Naive B cell (primary cell): ENCODE data around the gene PEX10. TPM values are rescaled to one million over a fixed set of nuclear protein-coding genes. Genes with fewer than 3 reads are reported as not detected.
"Not testable (repeated sequence)": the region's sequence is repeated elsewhere in the genome, so short reads cannot be mapped to it uniquely, and the experiment has no call there.

Experiments
- ATAC-seq, 2 donors: fragments of 150-1000 bp; cut with Tn5 transposase; 2 replicates each; pipeline ENCODE4 v1.10.0; 2021; ENCODE audit warnings: low read depth in 2 of 2, mild to moderate bottlenecking in 2 of 2, moderate library complexity in 2 of 2
- DNase-seq: peaks from one replicate; pipeline ENCODE4 v3.0.0; 2022
- H3K27ac Mint-ChIP-seq, 6 donors: one replicate each; pipeline ENCODE4 v1.8.0; 2020 to 2022; ENCODE audit warnings: mild to moderate bottlenecking in 6 of 6, mixed read lengths in 6 of 6, moderate library complexity in 5 of 6, inconsistent platforms in 2 of 6
- H3K27me3 Mint-ChIP-seq, 3 donors: one replicate each; pipeline ENCODE4 v1.8.0; 2021 to 2022; ENCODE audit warnings: mixed read lengths in 3 of 3, mild to moderate bottlenecking in 1 of 3
- H3K36me3 Mint-ChIP-seq, 2 donors: one replicate each; pipeline ENCODE4 v1.8.0; 2020 to 2022; ENCODE audit warnings: mixed read lengths in 2 of 2, inconsistent platforms in 1 of 2, mild to moderate bottlenecking in 1 of 2
- H3K4me1 Mint-ChIP-seq, 3 donors: one replicate each; pipeline ENCODE4 v1.8.0; 2020 to 2022; ENCODE audit warnings: mixed read lengths in 3 of 3, inconsistent platforms in 1 of 3, mild to moderate bottlenecking in 1 of 3, moderate library complexity in 1 of 3
- H3K4me3 Mint-ChIP-seq, 8 donors: one replicate each; pipeline ENCODE4 v1.8.0; 2020 to 2022; ENCODE audit warnings: mild to moderate bottlenecking in 8 of 8, mixed read lengths in 8 of 8, moderate library complexity in 8 of 8, inconsistent platforms in 2 of 8
- H3K9me3 Mint-ChIP-seq, 7 donors: one replicate each; pipeline ENCODE4 v1.8.0; 2020 to 2022; ENCODE audit warnings: mixed read lengths in 7 of 7, mild to moderate bottlenecking in 5 of 7, inconsistent platforms in 2 of 7, moderate library complexity in 1 of 7
- polyA plus RNA-seq, 6 donors: library from polyadenylated mRNA; unstranded; fragments of 300-500 nt; fragmentation: Illumina TruSeq; gene quantifications; one replicate each; pipeline ENCODE4 v1.2.3, GENCODE V29; 2021; ENCODE audit warnings: low read depth in 6 of 6

Gene PEX10
- polyA plus RNA-seq = 10 to 100 TPM; 10.7 to 24.1 (median 15.1) TPM

GRCh38 chr1:2412395-2412772, at the start of gene PEX10:
PEX10 (minus strand) TSS chr1:2412564; CDS start chr1:2412502, 62 bp downstream.
- H3K9me3 Mint-ChIP-seq = no peaks in the 10 kb centered on the region
- no peaks in the 10 kb centered on the region for H3K36me3 Mint-ChIP-seq
- H3K27me3 Mint-ChIP-seq = no peaks in the 10 kb centered on the region
- peak; percentile 90 to 91 for ATAC-seq
- peaks cover 21 to 39% (median 39%) of the 10 kb centered on the region in 3 donors for H3K4me1 Mint-ChIP-seq
- H3K4me3 Mint-ChIP-seq = peak within 1 kb of the TSS; percentile 85 to 93 (median 88)
- DNase-seq = peak; percentile 99
- peak within 1 kb of the TSS in 5 of 6 donors; percentile 16 to 93 (median 69) for H3K27ac Mint-ChIP-seq

- no peaks in the 10 kb centered on the region for H3K9me3 Mint-ChIP-seq
- no peak for ATAC-seq
- H3K4me3 Mint-ChIP-seq = no peak overlapping the region
- no peaks in the 10 kb centered on the region for H3K4me1 Mint-ChIP-seq
- H3K27ac Mint-ChIP-seq = no peak overlapping the region
- no peak for DNase-seq
- H3K27me3 Mint-ChIP-seq = peaks cover 0 to 31% (median 7%) of the 10 kb centered on the region in 3 donors
- no peaks in the 10 kb centered on the region for H3K36me3 Mint-ChIP-seq
Measured at GRCh38 chr1:2460996-2461751, 48.8 kb upstream of the PEX10 start.

- Mint-ChIP-seq H3K36me3 (no peaks in the 10 kb centered on the region), H3K4me3 (no peak overlapping the region), H3K4me1 (no peaks in the 10 kb centered on the region), H3K27ac (no peak overlapping the region), H3K9me3 (no peaks in the 10 kb centered on the region), H3K27me3 (peaks cover 0 to 25% (median 6%) of the 10 kb centered on the region in 3 donors)
- DNase-seq (no peak), ATAC-seq (no peak)
Measured at GRCh38 chr1:2460203-2460602, 47.8 kb upstream of the PEX10 start.

- Mint-ChIP-seq H3K36me3 (no peaks in the 10 kb centered on the region), H3K9me3 (no peaks in the 10 kb centered on the region), H3K27me3 (peaks cover 0 to 25% (median 6%) of the 10 kb centered on the region in 3 donors), H3K4me1 (no peaks in the 10 kb centered on the region), H3K27ac (no peak overlapping the region), H3K4me3 (no peak overlapping the region)
- DNase-seq (no peak), ATAC-seq (no peak)
Measured at GRCh38 chr1:2459757-2460156, 47.4 kb upstream of the PEX10 start.

- not testable (repeated sequence) for H3K27ac Mint-ChIP-seq, H3K36me3 Mint-ChIP-seq, H3K4me3 Mint-ChIP-seq, H3K9me3 Mint-ChIP-seq, ATAC-seq, H3K4me1 Mint-ChIP-seq, DNase-seq
- peaks cover 0 to 20% (median 2%) of the 10 kb centered on the region in 3 donors for H3K27me3 Mint-ChIP-seq
Measured at GRCh38 chr1:2459102-2459753, 46.9 kb upstream of the PEX10 start.

- no peaks in the 10 kb centered on the region for H3K4me1 Mint-ChIP-seq
- no peaks in the 10 kb centered on the region for H3K9me3 Mint-ChIP-seq
- H3K27ac Mint-ChIP-seq = peak overlapping the region in 1 of 6 donors; percentile 77
- no peaks in the 10 kb centered on the region for H3K36me3 Mint-ChIP-seq
- ATAC-seq (no peak), DNase-seq (no peak)
- H3K27me3 Mint-ChIP-seq = peaks cover 0 to 15% (median 0%) of the 10 kb centered on the region in 3 donors
- no peak overlapping the region for H3K4me3 Mint-ChIP-seq
Measured at GRCh38 chr1:2458687-2459086, 46.3 kb upstream of the PEX10 start.

- H3K9me3 Mint-ChIP-seq = no peaks in the 10 kb centered on the region
- H3K4me3 Mint-ChIP-seq = peak overlapping the region in 1 of 8 donors; percentile 72
- no peak for ATAC-seq
- no peaks in the 10 kb centered on the region for H3K4me1 Mint-ChIP-seq
- no peak overlapping the region for H3K27ac Mint-ChIP-seq
- DNase-seq = no peak
- no peaks in the 10 kb centered on the region for H3K36me3 Mint-ChIP-seq
- H3K27me3 Mint-ChIP-seq = peaks cover 0 to 8% (median 0%) of the 10 kb centered on the region in 3 donors
Measured at GRCh38 chr1:2457444-2457843, 45.1 kb upstream of the PEX10 start.

GRCh38 chr1:2455757-2456156, 43.4 kb upstream of the PEX10 start:
- no peaks in the 10 kb centered on the region for H3K36me3 Mint-ChIP-seq
- peaks cover 0 to 8% (median 0%) of the 10 kb centered on the region in 3 donors for H3K27me3 Mint-ChIP-seq
- ATAC-seq (no peak), DNase-seq (no peak)
- H3K4me1 Mint-ChIP-seq = no peaks in the 10 kb centered on the region
- no peaks in the 10 kb centered on the region for H3K9me3 Mint-ChIP-seq
- H3K27ac Mint-ChIP-seq = peak overlapping the region in 1 of 6 donors; percentile 74
- no peak overlapping the region for H3K4me3 Mint-ChIP-seq

- DNase-seq (no peak), ATAC-seq (no peak)
- Mint-ChIP-seq H3K9me3 (no peaks in the 10 kb centered on the region), H3K4me3 (no peak overlapping the region), H3K36me3 (no peaks in the 10 kb centered on the region), H3K27me3 (peaks cover 0 to 8% (median 0%) of the 10 kb centered on the region in 3 donors), H3K4me1 (no peaks in the 10 kb centered on the region), H3K27ac (no peak overlapping the region)
Measured at GRCh38 chr1:2454227-2454626, 41.9 kb upstream of the PEX10 start.

- no peaks in the 10 kb centered on the region for H3K36me3 Mint-ChIP-seq
- ATAC-seq (no peak), DNase-seq (no peak)
- no peaks in the 10 kb centered on the region for H3K4me1 Mint-ChIP-seq
- H3K27me3 Mint-ChIP-seq = peaks cover 0 to 7% (median 0%) of the 10 kb centered on the region in 3 donors
- peak overlapping the region in 1 of 8 donors; percentile 54 for H3K4me3 Mint-ChIP-seq
- no peaks in the 10 kb centered on the region for H3K9me3 Mint-ChIP-seq
- H3K27ac Mint-ChIP-seq = peak overlapping the region in 1 of 6 donors; percentile 78
Measured at GRCh38 chr1:2452932-2453315, 40.6 kb upstream of the PEX10 start.

GRCh38 chr1:2452201-2452931, 40.0 kb upstream of the PEX10 start:
- Mint-ChIP-seq H3K4me3 (peak overlapping the region in 1 of 8 donors; percentile 54), H3K27ac (no peak overlapping the region), H3K36me3 (no peaks in the 10 kb centered on the region), H3K27me3 (peaks cover 0 to 8% (median under 1%) of the 10 kb centered on the region in 3 donors), H3K9me3 (no peaks in the 10 kb centered on the region), H3K4me1 (no peaks in the 10 kb centered on the region)
- ATAC-seq (no peak), DNase-seq (no peak)

- no peak overlapping the region for H3K27ac Mint-ChIP-seq
- no peak overlapping the region for H3K4me3 Mint-ChIP-seq
- no peak for ATAC-seq
- no peaks in the 10 kb centered on the region for H3K36me3 Mint-ChIP-seq
- peaks cover 0 to 14% (median 6%) of the 10 kb centered on the region in 3 donors for H3K27me3 Mint-ChIP-seq
- no peaks in the 10 kb centered on the region for H3K4me1 Mint-ChIP-seq
- no peak for DNase-seq
- no peaks in the 10 kb centered on the region for H3K9me3 Mint-ChIP-seq
Measured at GRCh38 chr1:2451741-2452140, 39.4 kb upstream of the PEX10 start.

GRCh38 chr1:2449636-2450454, 37.5 kb upstream of the PEX10 start:
- Mint-ChIP-seq H3K27ac (no peak overlapping the region), H3K27me3 (peaks cover 0 to 22% (median 15%) of the 10 kb centered on the region in 3 donors), H3K36me3 (no peaks in the 10 kb centered on the region), H3K9me3 (no peaks in the 10 kb centered on the region), H3K4me3 (peak overlapping the region in 1 of 8 donors; percentile 42), H3K4me1 (no peaks in the 10 kb centered on the region)
- no peak for ATAC-seq
- DNase-seq = no peak
